Measurements from ENCODE around the gene KLHL18. TPM values are rescaled to one million over a fixed set of nuclear protein-coding genes. Genes with fewer than 3 reads are reported as not detected.
"Not testable (repeated sequence)": the region's sequence is repeated elsewhere in the genome, so short reads cannot be mapped to it uniquely, and the experiment has no call there.

Gene KLHL18
- polyA plus RNA-seq, 1 donor (not counting 4 experiments of a cell fraction or from before 2014, with no cell fraction given) = 33.4 TPM

GRCh38 chr3:47315069-47315647 lies 32.4 kb downstream of the KLHL18 start:
- no peak for TF ChIP-seq EZH2 (IDR thresholded peaks at IDR 0.05; ENCODE audit: low read length)
- H3K9me1 ChIP-seq (ENCODE audit: control insufficient read depth, extremely low read depth, insufficient read depth, low read length) = no peaks in the 10 kb centered on the region
- no peak overlapping the region for H3K4me3 ChIP-seq (ENCODE audit: control insufficient read depth in 2 of 3, extremely low read depth in 1 of 3, insufficient read depth in 2 of 3, low read depth in 1 of 3, low read length in 3 of 3)
- DNase-seq (ENCODE audit: low read depth, low spot score) (no peak), FAIRE-seq (no peak)
- peaks cover 2 to 4% of the 10 kb centered on the region in 2 experiments for H3K36me3 ChIP-seq (ENCODE audit: control insufficient read depth in 2 of 2, extremely low read depth in 1 of 2, insufficient read depth in 2 of 2, low read length in 2 of 2)
- no peak overlapping the region for H2AFZ ChIP-seq (ENCODE audit: control insufficient read depth, low read length)
- H3K4me1 ChIP-seq (ENCODE audit: control insufficient read depth, extremely low read depth, insufficient read depth, low read length) = peaks cover 3% of the 10 kb centered on the region
- peaks cover 9% of the 10 kb centered on the region for H3K79me2 ChIP-seq (ENCODE audit: control insufficient read depth, insufficient read depth, low read length)
- H3K27ac ChIP-seq (ENCODE audit: control insufficient read depth, insufficient read depth, low read length) = no peak overlapping the region
- H3K9ac ChIP-seq (ENCODE audit: control insufficient read depth, extremely low read depth, insufficient read depth, low read length) = no peak overlapping the region
- peaks cover under 1% of the 10 kb centered on the region for H4K20me1 ChIP-seq (ENCODE audit: control insufficient read depth, extremely low read depth, insufficient read depth, low read length)
- no peaks in the 10 kb centered on the region for H3K9me3 ChIP-seq (ENCODE audit: control insufficient read depth, low read depth, low read length)
- no peak overlapping the region for H3K4me2 ChIP-seq (ENCODE audit: control insufficient read depth, extremely low read depth, insufficient read depth, low read depth, low read length)
- dilution Hi-C loops (cut with MboI; ENCODE audit: extremely low pct_ligation_motif_present, low sequenced_read_pairs) = no loop called here
- no peaks in the 10 kb centered on the region for H3K27me3 ChIP-seq (ENCODE audit: control insufficient read depth, extremely low read depth, insufficient read depth, low read length)

DNA sequence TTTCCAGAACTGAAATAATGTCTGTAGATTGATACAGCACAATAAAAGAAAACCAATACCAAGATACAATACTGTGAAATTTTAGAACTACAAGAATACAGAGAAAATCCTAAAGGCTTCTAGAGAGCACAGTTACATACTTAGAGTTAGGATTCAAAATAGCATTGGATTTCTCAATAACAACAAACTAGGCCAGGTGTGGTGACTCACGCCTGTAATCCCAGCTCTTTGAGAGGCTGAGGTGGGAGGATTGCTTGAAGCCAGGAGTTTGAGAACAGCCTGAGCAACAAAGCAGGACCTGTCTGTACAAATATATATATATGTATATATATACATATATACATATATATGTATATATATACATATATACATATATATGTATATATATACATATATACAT lies 33.4 kb downstream of the KLHL18 start:
- H2AFZ ChIP-seq (ENCODE audit: control insufficient read depth, low read length); H3K27ac ChIP-seq (ENCODE audit: control insufficient read depth, insufficient read depth, low read length); H3K4me3 ChIP-seq (ENCODE audit: control insufficient read depth in 2 of 3, extremely low read depth in 1 of 3, insufficient read depth in 2 of 3, low read depth in 1 of 3, low read length in 3 of 3); H3K36me3 ChIP-seq (ENCODE audit: control insufficient read depth in 2 of 2, extremely low read depth in 1 of 2, insufficient read depth in 2 of 2, low read length in 2 of 2); H3K4me1 ChIP-seq (ENCODE audit: control insufficient read depth, extremely low read depth, insufficient read depth, low read length); DNase-seq (ENCODE audit: low read depth, low spot score); H4K20me1 ChIP-seq (ENCODE audit: control insufficient read depth, extremely low read depth, insufficient read depth, low read length); H3K27me3 ChIP-seq (ENCODE audit: control insufficient read depth, extremely low read depth, insufficient read depth, low read length); H3K79me2 ChIP-seq (ENCODE audit: control insufficient read depth, insufficient read depth, low read length); H3K9ac ChIP-seq (ENCODE audit: control insufficient read depth, extremely low read depth, insufficient read depth, low read length); H3K9me3 ChIP-seq (ENCODE audit: control insufficient read depth, low read depth, low read length); dilution Hi-C loops (cut with MboI; ENCODE audit: extremely low pct_ligation_motif_present, low sequenced_read_pairs); H3K9me1 ChIP-seq (ENCODE audit: control insufficient read depth, extremely low read depth, insufficient read depth, low read length); FAIRE-seq; H3K4me2 ChIP-seq (ENCODE audit: control insufficient read depth, extremely low read depth, insufficient read depth, low read depth, low read length): not testable (repeated sequence)

DNA sequence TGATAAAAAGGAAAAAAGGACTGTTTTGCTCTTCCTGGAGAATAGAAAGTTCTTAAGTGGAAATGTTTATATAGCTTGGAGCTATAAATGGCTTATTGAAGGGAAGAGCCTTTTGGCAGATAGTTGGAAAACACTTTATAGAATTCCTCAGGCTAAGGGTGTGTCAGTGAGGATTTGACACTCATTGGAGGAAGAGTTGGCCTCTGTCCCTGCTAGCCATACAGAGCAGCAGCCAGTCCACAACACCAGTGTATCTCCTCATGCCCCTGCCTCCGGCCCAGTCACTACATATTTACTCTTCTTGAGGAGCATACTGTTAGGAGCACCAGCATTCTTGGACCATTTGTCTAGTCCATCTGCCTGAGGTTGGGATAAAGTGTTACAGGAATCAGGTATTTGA lies 36.2 kb downstream of the KLHL18 start:
- H4K20me1 ChIP-seq (ENCODE audit: control insufficient read depth, extremely low read depth, insufficient read depth, low read length) = no peaks in the 10 kb centered on the region
- no peak for TF ChIP-seq EZH2 (IDR thresholded peaks at IDR 0.05; ENCODE audit: low read length)
- TF ChIP-seq CTCF (optimal IDR thresholded peaks at IDR 0.05 in 1 of 3, IDR thresholded peaks at IDR 0.05 in 1 of 3, conservative IDR thresholded peaks at IDR 0.05 in 1 of 3; ENCODE audit: extremely low read depth in 1 of 3, insufficient read depth in 2 of 3, low read length in 3 of 3) = no peak
- dilution Hi-C loops (cut with MboI; ENCODE audit: extremely low pct_ligation_motif_present, low sequenced_read_pairs) = no loop called here
- H3K27me3 ChIP-seq (ENCODE audit: control insufficient read depth, extremely low read depth, insufficient read depth, low read length) = no peaks in the 10 kb centered on the region
- peaks cover 2% of the 10 kb centered on the region for H3K79me2 ChIP-seq (ENCODE audit: control insufficient read depth, insufficient read depth, low read length)
- H3K4me3 ChIP-seq (ENCODE audit: control insufficient read depth in 2 of 3, extremely low read depth in 1 of 3, insufficient read depth in 2 of 3, low read depth in 1 of 3, low read length in 3 of 3) = no peak overlapping the region
- no peak overlapping the region for H3K9ac ChIP-seq (ENCODE audit: control insufficient read depth, extremely low read depth, insufficient read depth, low read length)
- no peak overlapping the region for H3K27ac ChIP-seq (ENCODE audit: control insufficient read depth, insufficient read depth, low read length)
- DNase-seq (ENCODE audit: low read depth, low spot score) (no peak), FAIRE-seq (no peak)
- H2AFZ ChIP-seq (ENCODE audit: control insufficient read depth, low read length) = no peak overlapping the region
- no peak overlapping the region for H3K4me2 ChIP-seq (ENCODE audit: control insufficient read depth, extremely low read depth, insufficient read depth, low read depth, low read length)
- peaks cover 11% of the 10 kb centered on the region for H3K4me1 ChIP-seq (ENCODE audit: control insufficient read depth, extremely low read depth, insufficient read depth, low read length)
- no peaks in the 10 kb centered on the region for H3K9me1 ChIP-seq (ENCODE audit: control insufficient read depth, extremely low read depth, insufficient read depth, low read length)
- no peaks in the 10 kb centered on the region for H3K9me3 ChIP-seq (ENCODE audit: control insufficient read depth, low read depth, low read length)
- peaks cover 14 to 22% of the 10 kb centered on the region in 2 experiments for H3K36me3 ChIP-seq (ENCODE audit: control insufficient read depth in 2 of 2, extremely low read depth in 1 of 2, insufficient read depth in 2 of 2, low read length in 2 of 2)
